OCI-LY1 (cell line): ENCODE measurements around the gene SOSTDC1.

Experiments used
- CTCF ChIP-seq: fragments of 200-600 bp; sonication (generic), shearing (Covaris generic); IDR thresholded peaks from 2 replicates; pipeline ENCODE4 v1.5.1; 2017; ENCODE audit warnings: mild to moderate bottlenecking, antibody characterized with exemption, low read length, moderate library complexity, mixed read lengths
- EZH2 ChIP-seq: fragments of 200-600 bp; sonication (generic), shearing (Covaris generic); IDR thresholded peaks from 2 replicates; pipeline ENCODE4 v1.8.0; 2017; ENCODE audit warnings: borderline replicate concordance, mixed run types, mild to moderate bottlenecking, antibody characterized with exemption, low read length, moderate library complexity, mixed read lengths

- no peak for TF ChIP-seq CTCF
- TF ChIP-seq EZH2: no peak
Measured at GRCh38 chr7:16412274-16413254, 53.0 kb downstream of the SOSTDC1 start.
